Measurements from ENCODE around the gene DYNC1H1.

The DYNC1H1 gene

DNA sequence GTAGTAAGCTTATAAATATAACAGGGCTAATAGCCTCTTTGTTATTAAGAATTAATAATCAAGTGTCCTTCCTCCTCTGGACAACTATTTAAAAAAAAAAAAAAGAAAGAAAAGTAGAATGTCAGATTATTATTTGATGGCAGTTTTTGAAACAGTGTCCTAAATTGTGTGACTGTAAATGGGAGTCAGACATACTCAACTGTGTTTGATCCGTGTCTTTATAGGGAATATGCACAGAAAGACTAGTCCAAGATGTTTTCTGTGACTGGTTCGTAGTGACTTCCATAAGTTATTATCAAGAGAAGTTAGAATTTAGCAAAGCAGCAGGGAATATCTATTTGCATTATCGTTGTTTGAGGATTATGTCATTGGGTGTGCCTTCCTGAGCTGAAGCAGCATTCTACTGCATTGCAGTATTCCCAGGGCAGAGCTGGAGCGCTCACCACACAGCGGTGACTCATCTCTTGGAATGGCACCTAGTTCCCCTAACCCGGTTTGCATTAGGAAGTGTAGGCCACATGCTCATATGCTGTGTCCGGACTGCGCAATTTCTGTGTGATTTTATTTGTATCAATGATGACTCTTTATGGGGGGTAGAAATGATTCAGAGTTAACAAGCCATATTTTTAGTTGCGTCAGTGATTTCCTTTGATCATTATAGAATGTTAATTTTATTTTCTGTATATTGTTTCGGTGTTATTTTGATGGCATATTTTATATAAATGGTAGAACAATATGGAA lies 7.9 kb downstream of the DYNC1H1 start:
- TF ChIP-seq, protein P1, sequence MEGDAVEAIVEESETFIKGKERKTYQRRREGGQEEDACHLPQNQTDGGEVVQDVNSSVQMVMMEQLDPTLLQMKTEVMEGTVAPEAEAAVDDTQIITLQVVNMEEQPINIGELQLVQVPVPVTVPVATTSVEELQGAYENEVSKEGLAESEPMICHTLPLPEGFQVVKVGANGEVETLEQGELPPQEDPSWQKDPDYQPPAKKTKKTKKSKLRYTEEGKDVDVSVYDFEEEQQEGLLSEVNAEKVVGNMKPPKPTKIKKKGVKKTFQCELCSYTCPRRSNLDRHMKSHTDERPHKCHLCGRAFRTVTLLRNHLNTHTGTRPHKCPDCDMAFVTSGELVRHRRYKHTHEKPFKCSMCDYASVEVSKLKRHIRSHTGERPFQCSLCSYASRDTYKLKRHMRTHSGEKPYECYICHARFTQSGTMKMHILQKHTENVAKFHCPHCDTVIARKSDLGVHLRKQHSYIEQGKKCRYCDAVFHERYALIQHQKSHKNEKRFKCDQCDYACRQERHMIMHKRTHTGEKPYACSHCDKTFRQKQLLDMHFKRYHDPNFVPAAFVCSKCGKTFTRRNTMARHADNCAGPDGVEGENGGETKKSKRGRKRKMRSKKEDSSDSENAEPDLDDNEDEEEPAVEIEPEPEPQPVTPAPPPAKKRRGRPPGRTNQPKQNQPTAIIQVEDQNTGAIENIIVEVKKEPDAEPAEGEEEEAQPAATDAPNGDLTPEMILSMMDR (IDR thresholded peaks at IDR 0.05): no peak
- H3K27me3 ChIP-seq: no peaks in the 10 kb centered on the region
- no peak overlapping the region for H3K27ac ChIP-seq
- peaks cover 7 to 8% of the 10 kb centered on the region in 2 experiments for H3K4me1 ChIP-seq (ENCODE audit: control insufficient read depth in 1 of 2, insufficient read depth in 1 of 2, low read depth in 1 of 2, low read length in 1 of 2)
- H3K4me3 ChIP-seq (ENCODE audit: low read depth in 1 of 2, low read length in 1 of 2): no peak overlapping the region
- H3K9me3 ChIP-seq: no peaks in the 10 kb centered on the region
- H3K36me3 ChIP-seq: peaks cover 21% of the 10 kb centered on the region

- Histone ChIP-seq H3K4me3 (ENCODE audit: low read depth in 1 of 2, low read length in 1 of 2) (no peak overlapping the region), H3K27ac (no peak overlapping the region), H3K27me3 (no peaks in the 10 kb centered on the region), H3K36me3 (peaks cover 32% of the 10 kb centered on the region), H3K4me1 (ENCODE audit: control insufficient read depth in 1 of 2, insufficient read depth in 1 of 2, low read depth in 1 of 2, low read length in 1 of 2) (peaks cover 7 to 8% of the 10 kb centered on the region in 2 experiments), H3K9me3 (no peaks in the 10 kb centered on the region)
- TF ChIP-seq, protein P1 (IDR thresholded peaks at IDR 0.05): no peak
Measured at GRCh38 chr14:101973356-101973755, 9.0 kb downstream of the DYNC1H1 start.

- Histone ChIP-seq H3K36me3 (peaks cover 39% of the 10 kb centered on the region), H3K4me3 (ENCODE audit: low read depth in 1 of 2, low read length in 1 of 2) (no peak overlapping the region), H3K27ac (no peak overlapping the region)
Measured at GRCh38 chr14:101975231-101975630, 10.9 kb downstream of the DYNC1H1 start.

DNA sequence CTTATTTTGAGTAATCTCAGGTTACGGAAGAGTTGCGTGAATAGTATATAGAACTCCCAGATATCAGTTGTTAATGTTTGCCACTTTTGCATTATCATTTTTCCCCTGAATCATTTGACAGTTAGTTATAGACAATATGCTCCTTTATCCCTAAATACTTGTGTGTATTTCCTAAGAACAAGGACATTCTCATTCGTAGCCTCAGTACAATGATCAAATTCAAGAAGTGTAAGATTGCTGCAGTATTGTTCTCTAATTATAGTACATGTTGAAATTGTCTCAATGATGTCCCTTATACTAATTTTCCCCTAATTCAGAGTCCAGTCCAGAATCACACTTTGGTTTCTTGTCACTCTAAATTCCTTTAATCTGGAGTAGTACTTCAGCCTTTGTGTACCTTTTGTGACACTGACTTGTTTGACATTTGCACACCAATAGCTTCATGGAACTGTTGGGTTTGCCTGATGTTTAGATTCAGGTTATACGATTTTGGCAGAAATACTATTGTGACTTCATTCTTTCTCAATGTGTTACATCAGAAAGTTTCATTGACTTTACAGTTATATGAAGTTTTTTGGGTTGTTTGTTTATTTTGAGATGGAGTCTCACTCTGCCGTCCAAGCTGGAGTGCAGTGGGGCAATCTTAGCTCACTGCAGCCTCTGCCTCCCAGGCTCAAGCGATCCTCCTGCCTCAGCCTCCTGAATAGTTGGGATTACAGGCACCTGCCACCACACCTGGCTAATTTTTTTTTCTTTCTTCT lies 13.1 kb downstream of the DYNC1H1 start:
- peaks cover 61% of the 10 kb centered on the region for H3K36me3 ChIP-seq
- no peaks in the 10 kb centered on the region for H3K9me3 ChIP-seq
- H3K4me3 ChIP-seq (ENCODE audit: low read depth in 1 of 2, low read length in 1 of 2): no peak overlapping the region
- no peak overlapping the region for H3K27ac ChIP-seq
- TF ChIP-seq, protein P1 (IDR thresholded peaks at IDR 0.05): no peak
- peaks cover 3 to 4% of the 10 kb centered on the region in 2 experiments for H3K4me1 ChIP-seq (ENCODE audit: control insufficient read depth in 1 of 2, insufficient read depth in 1 of 2, low read depth in 1 of 2, low read length in 1 of 2)
- H3K27me3 ChIP-seq: no peaks in the 10 kb centered on the region

More at GRCh38 chr14:101975231-101975630, 10.9 kb downstream of the DYNC1H1 start:
- H3K27me3 ChIP-seq: no peaks in the 10 kb centered on the region
- H3K9me3 ChIP-seq: no peaks in the 10 kb centered on the region
- TF ChIP-seq, protein P1 (IDR thresholded peaks at IDR 0.05): no peak
- H3K4me1 ChIP-seq (ENCODE audit: control insufficient read depth in 1 of 2, insufficient read depth in 1 of 2, low read depth in 1 of 2, low read length in 1 of 2): peaks cover 7 to 8% of the 10 kb centered on the region in 2 experiments

- TF ChIP-seq, protein P1 (IDR thresholded peaks at IDR 0.05): no peak
- Histone ChIP-seq H3K27ac (no peak overlapping the region), H3K36me3 (peaks cover 81% of the 10 kb centered on the region)
Measured at GRCh38 chr14:101979666-101980065, 15.3 kb downstream of the DYNC1H1 start.

More at GRCh38 chr14:101979666-101980065, 15.3 kb downstream of the DYNC1H1 start:
- no peak overlapping the region for H3K4me3 ChIP-seq (ENCODE audit: low read depth in 1 of 2, low read length in 1 of 2)
- H3K9me3 ChIP-seq: no peaks in the 10 kb centered on the region
- H3K4me1 ChIP-seq (ENCODE audit: control insufficient read depth in 1 of 2, insufficient read depth in 1 of 2, low read depth in 1 of 2, low read length in 1 of 2): no peaks in the 10 kb centered on the region
- no peaks in the 10 kb centered on the region for H3K27me3 ChIP-seq

Measured in neutrophil (primary cell).